ENCODE results near the gene DNAJC11. TPM values are rescaled to one million over a fixed set of nuclear protein-coding genes. Genes with fewer than 3 reads are reported as not detected.
"Not testable (repeated sequence)": the region's sequence is repeated elsewhere in the genome, so short reads cannot be mapped to it uniquely, and the experiment has no call there.

DNAJC11 gene
- total RNA-seq (16.2 TPM), polyA plus RNA-seq (19.9 TPM)
- long read RNA-seq, donor 1, result 0 reads
- long read RNA-seq, donor 2, transcript DNAJC11-202 (16 exons, 3,311 nt), result major isoform, 12 of 23 reads
- long read RNA-seq, donor 2, partial matches to known transcripts, result 7 of 23 reads
- long read RNA-seq, donor 2, other reads (novel, unspliced or antisense), result 0 of 23 reads
- long read RNA-seq, donor 3, transcript DNAJC11-211 (5 exons, 613 nt), result minor isoform, 5 of 20 reads
- long read RNA-seq, donor 3, transcript DNAJC11-202 (16 exons, 3,311 nt), result major isoform, 8 of 20 reads
- long read RNA-seq, donor 3, partial matches to known transcripts, result 5 of 20 reads
- long read RNA-seq, donor 3, other reads (novel, unspliced or antisense), result 0 of 20 reads
- long read RNA-seq, donor 4, transcript DNAJC11-202 (16 exons, 3,311 nt), result major isoform, 6 of 8 reads
- long read RNA-seq, donor 4, partial matches to known transcripts, result 0 of 8 reads
- long read RNA-seq, donor 4, other reads (novel, unspliced or antisense), result 0 of 8 reads
- long read RNA-seq, donor 5, transcript DNAJC11-202 (16 exons, 3,311 nt), result major isoform, 11 of 19 reads
- long read RNA-seq, donor 5, transcript DNAJC11-211 (5 exons, 613 nt), result minor isoform, 8 of 19 reads
- long read RNA-seq, donor 5, partial matches to known transcripts, result 0 of 19 reads
- long read RNA-seq, donor 5, other reads (novel, unspliced or antisense), result 0 of 19 reads
- long read RNA-seq, donor 6, transcript DNAJC11-202 (16 exons, 3,311 nt), result major isoform, 8 of 13 reads
- long read RNA-seq, donor 6, transcript DNAJC11-211 (5 exons, 613 nt), result minor isoform, 5 of 13 reads
- long read RNA-seq, donor 6, partial matches to known transcripts, result 0 of 13 reads
- long read RNA-seq, donor 6, other reads (novel, unspliced or antisense), result 0 of 13 reads
- long read RNA-seq, donor 7, partial matches to known transcripts, result 0 of 3 reads
- long read RNA-seq, donor 7, other reads (novel, unspliced or antisense), result 0 of 3 reads
- long read RNA-seq, donor 8, partial matches to known transcripts, result 0 of 4 reads
- long read RNA-seq, donor 8, other reads (novel, unspliced or antisense), result 0 of 4 reads
- long read RNA-seq, donor 9, transcript DNAJC11-202 (16 exons, 3,311 nt), result major isoform, 8 of 10 reads
- long read RNA-seq, donor 9, partial matches to known transcripts, result 0 of 10 reads
- long read RNA-seq, donor 9, other reads (novel, unspliced or antisense), result 0 of 10 reads
- long read RNA-seq, donor 10, transcript DNAJC11-202 (16 exons, 3,311 nt), result major isoform, 5 of 9 reads
- long read RNA-seq, donor 10, partial matches to known transcripts, result 0 of 9 reads
- long read RNA-seq, donor 10, other reads (novel, unspliced or antisense), result 0 of 9 reads

GRCh38 chr1:6701437-6702153 is at the start of gene DNAJC11:
Gene DNAJC11, minus strand, starts transcription at chr1:6701816. Its CDS starts 16 bp downstream, at chr1:6701800.
- Histone ChIP-seq H3K27me3 (ENCODE audit: control insufficient read depth in 2 of 2, insufficient read depth in 1 of 2, low read length in 1 of 2) (no peaks in the 10 kb centered on the region), H3K4me1 (ENCODE audit: control insufficient read depth in 2 of 2, insufficient read depth in 2 of 2, low read length in 2 of 2) (peaks cover 8 to 13% of the 10 kb centered on the region in 2 donors), H3K27ac (ENCODE audit: low read depth in 1 of 2, low read length in 1 of 2) (peak within 1 kb of the TSS; percentile 26 to 78), H3K4me3 (ENCODE audit: low read length in 2 of 2) (peak within 1 kb of the TSS; percentile 75 to 91), H3K9me3 (ENCODE audit: control insufficient read depth in 2 of 2, insufficient read depth in 1 of 2, low read length in 1 of 2) (no peaks in the 10 kb centered on the region), H3K36me3 (ENCODE audit: control insufficient read depth in 2 of 2, insufficient read depth in 2 of 2, low read length in 1 of 2) (no peaks in the 10 kb centered on the region)
- WGBS, result under 1% methylated on average over 80 of the region's 80 CpGs
- DNase-seq (ENCODE audit: low read depth in 6 of 9, low spot score in 9 of 9), result peak; percentile 72 to 90 (median 80)

GRCh38 chr1:6750490-6750889 is 48.9 kb upstream of the DNAJC11 start:
- no peak for DNase-seq (ENCODE audit: low read depth in 6 of 9, low spot score in 9 of 9)
- Histone ChIP-seq H3K36me3 (ENCODE audit: control insufficient read depth in 2 of 2, insufficient read depth in 2 of 2, low read length in 1 of 2) (no peaks in the 10 kb centered on the region), H3K27me3 (ENCODE audit: control insufficient read depth in 2 of 2, insufficient read depth in 1 of 2, low read length in 1 of 2) (no peaks in the 10 kb centered on the region), H3K9me3 (ENCODE audit: control insufficient read depth in 2 of 2, insufficient read depth in 1 of 2, low read length in 1 of 2) (no peaks in the 10 kb centered on the region), H3K27ac (ENCODE audit: low read depth in 1 of 2, low read length in 1 of 2) (no peak overlapping the region), H3K4me3 (ENCODE audit: low read length in 2 of 2) (no peak overlapping the region), H3K4me1 (ENCODE audit: control insufficient read depth in 2 of 2, insufficient read depth in 2 of 2, low read length in 2 of 2) (no peaks in the 10 kb centered on the region)
- 95% methylated on average over 4 of the region's 4 CpGs for WGBS

GRCh38 chr1:6747674-6748073 is 46.1 kb upstream of the DNAJC11 start:
- H3K27me3 ChIP-seq (ENCODE audit: control insufficient read depth in 2 of 2, insufficient read depth in 1 of 2, low read length in 1 of 2), result no peaks in the 10 kb centered on the region
- no peaks in the 10 kb centered on the region for H3K4me1 ChIP-seq (ENCODE audit: control insufficient read depth in 2 of 2, insufficient read depth in 2 of 2, low read length in 2 of 2)
- no peaks in the 10 kb centered on the region for H3K9me3 ChIP-seq (ENCODE audit: control insufficient read depth in 2 of 2, insufficient read depth in 1 of 2, low read length in 1 of 2)
- H3K36me3 ChIP-seq (ENCODE audit: control insufficient read depth in 2 of 2, insufficient read depth in 2 of 2, low read length in 1 of 2), result no peaks in the 10 kb centered on the region
- H3K4me3 ChIP-seq (ENCODE audit: low read length in 2 of 2), result no peak overlapping the region
- no peak for DNase-seq (ENCODE audit: low read depth in 6 of 9, low spot score in 9 of 9)
- no peak overlapping the region for H3K27ac ChIP-seq (ENCODE audit: low read depth in 1 of 2, low read length in 1 of 2)
- 94% methylated on average over 2 of the region's 2 CpGs for WGBS

GRCh38 chr1:6745073-6745472 is 43.5 kb upstream of the DNAJC11 start:
- H3K27me3 ChIP-seq (ENCODE audit: control insufficient read depth in 2 of 2, insufficient read depth in 1 of 2, low read length in 1 of 2), result no peaks in the 10 kb centered on the region
- H3K4me3 ChIP-seq (ENCODE audit: low read length in 2 of 2), result no peak overlapping the region
- no peaks in the 10 kb centered on the region for H3K36me3 ChIP-seq (ENCODE audit: control insufficient read depth in 2 of 2, insufficient read depth in 2 of 2, low read length in 1 of 2)
- no peak for DNase-seq (ENCODE audit: low read depth in 6 of 9, low spot score in 9 of 9)
- H3K27ac ChIP-seq (ENCODE audit: low read depth in 1 of 2, low read length in 1 of 2), result no peak overlapping the region
- H3K9me3 ChIP-seq (ENCODE audit: control insufficient read depth in 2 of 2, insufficient read depth in 1 of 2, low read length in 1 of 2), result no peaks in the 10 kb centered on the region
- 95% methylated on average over 5 of the region's 5 CpGs for WGBS
- no peaks in the 10 kb centered on the region for H3K4me1 ChIP-seq (ENCODE audit: control insufficient read depth in 2 of 2, insufficient read depth in 2 of 2, low read length in 2 of 2)

- Histone ChIP-seq H3K9me3 (ENCODE audit: control insufficient read depth in 2 of 2, insufficient read depth in 1 of 2, low read length in 1 of 2) (no peaks in the 10 kb centered on the region), H3K4me3 (ENCODE audit: low read length in 2 of 2) (no peak overlapping the region), H3K27ac (ENCODE audit: low read depth in 1 of 2, low read length in 1 of 2) (peak overlapping the region; percentile 33 to 83), H3K36me3 (ENCODE audit: control insufficient read depth in 2 of 2, insufficient read depth in 2 of 2, low read length in 1 of 2) (no peaks in the 10 kb centered on the region), H3K4me1 (ENCODE audit: control insufficient read depth in 2 of 2, insufficient read depth in 2 of 2, low read length in 2 of 2) (no peaks in the 10 kb centered on the region), H3K27me3 (ENCODE audit: control insufficient read depth in 2 of 2, insufficient read depth in 1 of 2, low read length in 1 of 2) (no peaks in the 10 kb centered on the region)
- DNase-seq (ENCODE audit: low read depth in 6 of 9, low spot score in 9 of 9), result peak in 6 of 9 donors; percentile 17 to 65 (median 35)
- 24% methylated on average over 20 of the region's 20 CpGs for WGBS
These were observed 41.8 kb upstream of the DNAJC11 start for GRCh38 chr1:6743189-6744101.

GRCh38 chr1:6742676-6743188 is 41.1 kb upstream of the DNAJC11 start:
- not testable (repeated sequence) for H3K27me3 ChIP-seq (ENCODE audit: control insufficient read depth in 2 of 2, insufficient read depth in 1 of 2, low read length in 1 of 2); H3K9me3 ChIP-seq (ENCODE audit: control insufficient read depth in 2 of 2, insufficient read depth in 1 of 2, low read length in 1 of 2); H3K4me3 ChIP-seq (ENCODE audit: low read length in 2 of 2); H3K27ac ChIP-seq (ENCODE audit: low read depth in 1 of 2, low read length in 1 of 2); H3K4me1 ChIP-seq (ENCODE audit: control insufficient read depth in 2 of 2, insufficient read depth in 2 of 2, low read length in 2 of 2); H3K36me3 ChIP-seq (ENCODE audit: control insufficient read depth in 2 of 2, insufficient read depth in 2 of 2, low read length in 1 of 2)
- 84% methylated on average over 7 of the region's 7 CpGs for WGBS
- DNase-seq (ENCODE audit: low read depth in 6 of 9, low spot score in 9 of 9), result peak in 4 of 9 donors; percentile 4 to 51 (median 17)

- no peak for DNase-seq (ENCODE audit: low read depth in 6 of 9, low spot score in 9 of 9)
- Histone ChIP-seq H3K27me3 (ENCODE audit: control insufficient read depth in 2 of 2, insufficient read depth in 1 of 2, low read length in 1 of 2) (peaks cover 0 to 3% of the 10 kb centered on the region in 2 donors), H3K4me1 (ENCODE audit: control insufficient read depth in 2 of 2, insufficient read depth in 2 of 2, low read length in 2 of 2) (no peaks in the 10 kb centered on the region), H3K27ac (ENCODE audit: low read depth in 1 of 2, low read length in 1 of 2) (no peak overlapping the region), H3K36me3 (ENCODE audit: control insufficient read depth in 2 of 2, insufficient read depth in 2 of 2, low read length in 1 of 2) (no peaks in the 10 kb centered on the region), H3K4me3 (ENCODE audit: low read length in 2 of 2) (no peak overlapping the region), H3K9me3 (ENCODE audit: control insufficient read depth in 2 of 2, insufficient read depth in 1 of 2, low read length in 1 of 2) (no peaks in the 10 kb centered on the region)
- 90% methylated on average over 30 of the region's 30 CpGs for WGBS
These were observed 37.5 kb upstream of the DNAJC11 start for GRCh38 chr1:6738987-6739676.
